NCI-H524 (cell line): Measurements from ENCODE around the gene TBL1XR1.
"Not testable (repeated sequence)": the region's sequence is repeated elsewhere in the genome, so short reads cannot be mapped to it uniquely, and the experiment has no call there.

Experiments
- DNase-seq, 2 experiments: peaks; one replicate each; lab custom pipeline; 2025; lab: John Stamatoyannopoulos, UW

The TBL1XR1 gene

GRCh38 chr3:177208223-177208622 is 10.9 kb upstream of the TBL1XR1 start:
- DNase-seq = no peak

DNA sequence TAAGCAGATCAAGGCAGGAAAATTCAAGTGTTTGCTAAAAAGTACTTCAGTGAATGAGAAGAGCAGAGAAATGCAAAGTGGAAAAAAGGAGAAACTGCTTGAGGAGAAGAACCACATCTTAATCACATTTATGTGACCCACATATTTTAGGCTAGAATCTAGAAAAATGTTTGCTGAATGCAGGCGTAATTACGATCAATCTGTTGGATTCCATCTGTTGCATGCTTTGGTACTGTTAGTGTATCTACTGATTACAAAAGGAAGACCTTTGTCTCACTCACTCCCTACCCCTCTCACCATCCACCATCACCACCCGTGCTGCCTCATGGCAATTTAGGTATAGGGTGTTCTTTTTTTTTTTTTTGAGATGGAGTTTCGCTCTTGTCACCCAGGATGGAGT is 9.7 kb upstream of the TBL1XR1 start:
- no peak for DNase-seq

GRCh38 chr3:177203689-177204395 is 6.6 kb upstream of the TBL1XR1 start:
- no peak for DNase-seq

DNA sequence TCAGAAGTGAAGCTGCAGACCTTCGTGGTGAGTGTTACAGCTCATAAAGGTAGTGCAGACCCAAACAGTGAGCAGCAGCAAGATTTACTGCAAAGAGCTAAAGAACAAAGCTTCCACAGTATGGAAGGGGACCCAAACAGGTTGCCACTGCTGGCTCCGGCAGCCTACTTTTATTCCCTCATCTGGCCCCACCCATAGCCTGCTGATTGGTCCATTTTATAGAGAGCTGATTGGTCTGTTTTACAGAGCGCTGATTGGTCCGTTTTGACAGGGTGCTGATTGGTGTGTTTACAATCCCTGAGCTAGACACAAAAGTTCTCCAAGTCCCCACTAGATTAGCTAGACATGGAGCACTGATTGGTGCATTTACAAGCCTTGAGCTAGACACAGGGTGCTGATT is 5.7 kb upstream of the TBL1XR1 start:
- not testable (repeated sequence) for DNase-seq

DNA sequence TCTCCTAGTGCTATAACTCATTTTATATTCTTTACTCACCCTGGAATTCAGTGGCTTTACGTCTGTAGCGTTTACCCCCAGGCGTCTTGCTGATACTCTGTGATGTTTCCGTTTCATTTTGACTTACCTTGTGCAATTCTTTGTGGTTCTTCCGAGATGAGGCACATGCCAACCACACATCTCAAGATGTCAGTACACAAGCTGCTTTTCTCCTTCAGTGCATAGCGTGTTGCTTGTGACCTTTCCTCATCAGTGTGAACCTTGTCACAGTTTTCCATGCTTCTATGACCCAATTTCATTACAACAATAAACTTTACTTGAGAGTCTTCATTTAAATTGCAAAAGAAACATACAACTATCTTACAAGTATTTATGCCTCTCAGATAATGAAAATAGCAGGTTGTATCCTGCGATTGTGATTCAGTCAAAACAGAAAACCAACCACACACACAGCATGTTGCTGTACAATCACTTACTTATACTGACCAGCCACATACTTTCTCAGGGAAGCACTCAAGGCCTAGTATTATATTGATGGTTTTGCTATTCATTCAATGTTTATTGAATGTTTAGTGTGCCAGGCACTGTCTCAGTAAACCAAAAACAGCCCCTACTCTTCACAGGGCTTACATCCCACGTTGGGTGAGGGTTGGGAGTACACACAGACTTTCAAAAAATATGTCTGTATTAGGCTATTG is 4.6 kb upstream of the TBL1XR1 start:
- DNase-seq = no peak

DNA sequence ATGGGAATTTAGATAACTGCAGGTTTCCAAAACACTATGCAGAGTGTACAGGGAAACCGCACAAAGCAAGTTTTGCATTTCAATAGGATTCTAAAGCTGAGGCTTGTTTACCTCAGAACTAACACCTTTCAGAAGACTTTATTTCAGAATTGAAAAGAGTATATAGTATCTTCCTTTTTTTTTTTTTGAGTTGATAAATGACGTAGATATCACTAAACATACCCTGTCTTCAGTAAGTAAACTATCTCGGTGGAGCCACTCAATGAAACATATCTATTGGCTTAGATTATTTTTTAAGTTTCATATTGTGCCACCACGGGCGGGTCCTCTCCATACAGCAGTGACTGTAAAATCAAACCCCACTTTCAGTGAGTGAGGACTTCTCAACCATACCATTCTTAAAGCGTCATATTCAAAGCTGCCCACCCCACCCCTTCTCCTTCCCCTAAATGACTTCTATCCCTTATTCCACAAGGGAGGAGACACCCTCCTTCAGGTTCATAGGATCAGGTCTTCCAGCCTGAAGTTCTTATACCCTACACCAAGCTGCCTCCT is 2.0 kb upstream of the TBL1XR1 start:
- DNase-seq = no peak

DNA sequence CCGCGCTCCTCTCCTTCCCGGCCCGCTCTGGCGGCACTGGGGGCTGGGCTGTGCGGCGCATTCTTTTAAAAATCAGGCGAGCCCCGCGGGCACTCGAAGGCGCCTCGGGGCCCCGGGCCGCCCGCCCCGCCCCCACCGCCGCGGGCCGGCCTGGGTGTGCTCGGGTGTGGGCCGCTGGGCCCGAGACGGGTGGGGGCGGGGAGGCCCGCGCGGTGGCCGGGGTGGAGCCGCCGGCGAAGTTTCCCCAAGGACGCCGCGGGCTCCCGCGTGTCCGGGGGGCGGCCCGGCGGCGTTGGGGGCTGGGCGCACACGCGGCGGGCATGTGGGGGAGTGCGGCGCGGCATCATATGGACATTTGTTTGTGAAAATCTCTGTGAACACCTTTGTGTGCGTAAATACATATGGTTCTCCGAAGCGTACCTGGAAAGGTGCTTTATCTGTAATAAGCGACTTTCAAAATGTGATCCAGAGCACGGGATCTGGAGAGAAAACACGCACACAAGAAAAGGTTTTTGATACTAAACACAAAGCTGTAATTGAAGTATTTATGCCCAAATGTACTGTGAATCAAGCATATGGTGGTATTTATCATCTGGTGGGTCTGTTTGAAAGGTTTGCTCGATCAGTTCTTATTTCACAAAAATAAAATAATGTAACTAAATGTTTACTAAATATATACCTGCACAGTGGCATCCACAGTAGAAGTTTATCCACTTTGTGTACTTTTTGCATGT is 612 bp upstream of the TBL1XR1 start:
- peak; percentile 85 to 92 for DNase-seq

DNA sequence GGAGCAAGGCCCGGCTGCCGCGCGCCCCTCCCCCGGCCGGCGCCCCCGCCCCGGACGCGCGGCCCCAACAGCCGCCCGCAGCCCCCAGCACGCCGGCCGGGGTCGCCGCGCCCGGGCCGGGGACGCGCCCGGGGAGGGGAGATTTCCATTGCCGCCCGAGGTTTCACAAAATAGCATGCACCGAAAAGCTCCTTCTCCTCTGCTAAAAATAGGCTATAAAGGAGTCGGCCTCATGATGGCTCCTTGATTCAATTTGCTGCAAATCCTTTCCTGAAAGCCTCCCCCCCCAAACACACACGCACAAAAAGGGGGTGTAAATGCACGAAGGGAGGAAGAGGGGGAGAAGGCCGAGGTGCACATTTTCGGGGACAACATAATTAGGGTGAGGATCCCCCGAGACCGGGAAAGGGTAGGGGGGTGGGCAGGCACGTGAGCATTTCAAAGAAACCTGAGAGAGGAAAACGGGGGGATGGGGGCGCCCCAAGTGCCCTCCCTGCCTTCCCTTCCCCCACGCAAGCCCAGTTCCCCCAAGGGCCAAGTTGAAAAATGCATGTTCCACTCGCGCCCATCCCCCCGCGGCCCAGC is 734 bp downstream of the TBL1XR1 start:
- DNase-seq = peak; percentile 18 to 70

DNA sequence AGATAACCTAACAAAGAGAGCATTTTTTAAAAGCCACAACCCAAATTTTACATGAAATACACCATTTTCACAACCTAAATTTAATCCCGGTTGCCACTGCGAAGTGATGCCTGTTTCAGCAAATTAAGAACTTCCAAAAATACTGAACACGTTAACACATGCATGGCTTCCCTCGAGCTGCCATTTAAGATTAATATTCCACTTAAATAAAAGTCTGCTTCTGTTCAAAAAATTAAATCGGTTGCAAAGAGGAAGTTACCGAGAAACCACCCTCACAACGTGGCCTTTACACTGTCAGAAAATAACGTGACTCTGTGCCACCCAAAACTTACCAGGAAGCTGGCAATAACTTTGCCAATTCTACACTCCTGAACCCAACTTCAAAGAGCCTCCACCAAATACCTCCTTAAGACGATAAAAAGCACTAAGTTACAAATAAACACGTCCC is 1.2 kb downstream of the TBL1XR1 start:
- peak in 1 of 2 experiments; percentile 42 for DNase-seq

DNA sequence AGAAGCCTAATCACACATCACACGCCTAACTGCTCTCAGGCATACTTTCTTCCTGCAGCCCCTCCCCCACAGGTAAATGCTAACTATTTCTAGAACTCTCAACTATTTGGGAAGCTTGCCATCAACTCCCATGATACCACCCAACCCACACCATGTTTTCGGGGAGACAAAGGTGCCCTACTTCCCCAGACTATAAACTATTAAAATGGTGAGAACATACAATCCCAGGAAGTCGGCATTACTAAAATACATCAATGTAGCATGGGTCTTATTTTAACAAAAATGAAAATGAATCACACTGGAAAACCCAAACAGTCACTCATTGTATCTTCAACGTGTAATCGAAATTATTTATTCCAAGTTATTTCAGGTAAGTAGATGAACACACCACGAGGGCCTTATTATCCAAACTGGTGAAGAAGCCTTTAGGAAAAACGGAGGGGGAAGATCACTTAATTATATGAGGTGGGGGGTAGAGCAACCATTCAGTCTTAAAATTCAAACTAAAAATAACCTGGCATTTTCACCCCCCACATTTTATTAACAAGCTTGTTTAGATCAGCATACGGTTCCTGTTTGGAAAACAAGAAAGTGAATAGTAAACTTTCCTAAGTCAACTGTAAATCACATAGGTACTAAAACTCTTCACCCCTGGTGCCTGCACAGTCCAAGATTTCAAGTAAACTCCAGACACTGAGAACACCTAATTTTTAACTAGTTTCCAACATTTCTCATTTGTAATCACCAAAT is 1.9 kb downstream of the TBL1XR1 start:
- peak in 1 of 2 experiments; percentile 35 for DNase-seq

- DNase-seq = no peak
Measured at GRCh38 chr3:177194299-177194698, 3.0 kb downstream of the TBL1XR1 start.

DNA sequence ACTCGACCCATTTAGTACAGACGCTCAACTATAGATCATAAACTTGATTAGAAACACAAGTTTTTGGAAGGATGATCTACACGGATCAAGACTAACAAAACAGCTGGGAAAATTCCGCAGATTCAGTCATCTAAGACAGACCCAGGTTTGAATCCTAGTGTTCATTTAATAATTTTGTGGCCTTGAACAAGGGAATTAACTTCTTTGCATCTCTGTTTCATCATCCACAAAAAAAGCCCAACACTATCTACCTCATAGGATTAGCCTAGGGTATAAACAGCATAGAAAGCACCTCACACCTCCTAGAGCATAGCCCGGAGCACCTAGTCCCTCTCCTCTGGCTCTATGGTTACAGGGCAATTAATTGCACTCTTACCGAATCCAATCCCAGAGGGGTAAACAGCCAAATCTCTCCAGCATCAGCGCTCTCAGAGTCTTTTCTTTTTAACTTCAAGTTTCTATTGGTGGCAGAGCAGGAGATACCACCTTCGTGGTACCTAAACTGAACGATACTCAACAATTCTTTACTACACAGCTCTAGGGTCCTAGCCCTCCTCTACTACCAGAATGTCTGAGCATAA is 3.5 kb downstream of the TBL1XR1 start:
- no peak for DNase-seq

DNA sequence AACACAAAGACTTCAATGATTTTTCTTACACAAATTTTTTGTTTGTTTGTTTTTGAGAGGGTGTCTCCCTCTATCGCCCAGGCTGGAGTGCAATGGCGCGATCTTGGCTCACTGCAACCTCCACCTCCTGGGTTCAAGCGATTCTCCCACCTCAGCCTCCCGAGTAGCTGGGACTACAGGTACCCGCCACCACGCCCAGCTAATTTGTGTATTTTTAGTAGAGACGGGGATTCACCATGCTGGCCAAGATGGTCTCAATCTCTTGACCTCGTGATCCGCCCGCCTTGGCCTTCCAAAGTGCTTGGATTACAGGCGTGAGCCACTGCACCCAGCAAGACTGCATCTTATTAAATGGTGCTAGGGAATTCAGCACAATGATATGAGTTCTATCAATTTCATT is 4.0 kb downstream of the TBL1XR1 start:
- not testable (repeated sequence) for DNase-seq

GRCh38 chr3:177190756-177191681 is 6.3 kb downstream of the TBL1XR1 start:
- no peak for DNase-seq

GRCh38 chr3:177190184-177190583 is 7.1 kb downstream of the TBL1XR1 start:
- DNase-seq = not testable (repeated sequence)

GRCh38 chr3:177188325-177188724 is 9.0 kb downstream of the TBL1XR1 start:
- DNase-seq = not testable (repeated sequence)

DNA sequence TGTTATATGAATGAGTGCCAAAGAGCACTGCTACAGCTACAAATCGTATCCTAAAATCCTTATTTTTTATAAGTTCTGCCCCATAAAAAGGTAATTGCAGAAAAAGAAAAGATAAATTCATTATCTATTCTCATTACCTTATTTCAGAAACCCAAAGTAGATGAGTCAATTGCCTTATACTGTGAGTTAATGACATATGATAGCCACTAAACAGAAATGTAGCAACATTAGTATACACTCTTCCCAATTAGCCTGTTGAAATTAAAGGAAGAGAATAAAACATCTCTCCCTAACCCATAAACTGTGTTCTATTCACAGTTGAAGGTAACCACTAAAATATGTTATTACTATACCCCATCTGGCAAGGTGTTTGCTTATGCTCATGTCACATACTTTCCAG is 11.0 kb downstream of the TBL1XR1 start:
- no peak for DNase-seq

DNA sequence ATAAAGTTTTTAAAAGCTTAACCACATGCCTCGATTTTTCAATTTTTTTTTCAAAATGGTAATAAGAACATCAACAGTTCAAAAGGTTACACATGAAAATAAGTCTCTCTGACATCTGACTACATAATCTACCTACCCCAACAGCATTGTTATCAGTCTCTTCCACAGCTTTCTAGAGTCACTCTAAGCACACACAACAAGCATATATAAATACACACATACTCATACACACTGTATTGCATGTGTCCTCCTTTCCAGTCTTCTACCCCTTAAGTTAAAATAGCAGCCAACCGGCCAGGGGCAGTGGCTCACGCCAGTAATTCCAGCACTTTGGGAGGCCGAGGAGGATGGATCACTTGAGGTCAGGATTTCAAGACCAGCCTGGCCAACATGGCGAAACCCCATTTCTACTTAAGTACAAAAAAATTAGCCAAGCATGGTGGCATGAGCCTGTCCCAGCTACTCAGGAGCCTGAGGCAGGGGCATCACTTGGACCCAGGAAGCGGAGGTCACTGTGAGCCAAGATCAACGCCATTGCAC is 12.2 kb downstream of the TBL1XR1 start:
- DNase-seq = no peak

GRCh38 chr3:177184602-177185001 is 12.7 kb downstream of the TBL1XR1 start:
- not testable (repeated sequence) for DNase-seq

GRCh38 chr3:177182352-177182751 is 14.9 kb downstream of the TBL1XR1 start:
- DNase-seq = no peak
